NCI-H460 (cell line): Measurements from ENCODE around the gene HMG20B. TPM values are rescaled to one million over a fixed set of nuclear protein-coding genes. Genes with fewer than 3 reads are reported as not detected.
"Not testable (repeated sequence)": the region's sequence is repeated elsewhere in the genome, so short reads cannot be mapped to it uniquely, and the experiment has no call there.

Source experiments
- DNase-seq: peaks from one replicate; pipeline ENCODE4 v3.0.0-alpha.2; 2016; ENCODE audit warnings: low read depth; ENCODE audit errors: extremely low read depth
- polyA plus RNA-seq: library from polyadenylated mRNA; depleted of rRNA; stranded (reverse); fragments of >200 nt; gene quantifications from 2 replicates; pipeline ENCODE4 v1.2.3, GENCODE V29; 2014; cell fraction: nucleus; rRNA removed
- total RNA-seq: library from RNA; depleted of rRNA; stranded (reverse); fragments of >200 nt; shearing (Covaris generic); gene quantifications from 2 replicates; pipeline ENCODE4 v1.2.3, GENCODE V29; 2014; rRNA removed

Gene HMG20B
- 125 and 134 TPM in 2 replicates for total RNA-seq
- polyA plus RNA-seq, result 246 and 257 TPM in 2 replicates

DNA sequence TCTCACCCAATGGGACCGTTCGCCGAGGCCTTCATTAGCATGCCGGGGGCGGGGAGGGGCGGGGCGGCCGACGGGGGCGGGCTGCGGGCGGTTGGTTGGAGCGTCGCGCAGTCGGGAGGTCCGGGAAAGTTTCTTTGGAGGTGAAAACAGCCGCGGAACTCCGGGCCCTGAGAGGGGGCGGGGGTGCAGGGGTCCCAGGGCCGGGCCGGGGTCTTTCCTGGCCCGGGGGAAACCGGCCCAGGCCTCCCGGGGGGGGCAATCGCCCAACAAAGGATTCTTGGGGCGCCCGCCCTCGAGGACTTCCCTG is at the start of gene HMG20B:
TSS of gene HMG20B (plus strand) at position 90 of the 307 bp plus-strand sequence. CDS start 366 bp downstream, outside the sequence.
- no peak for DNase-seq

DNA sequence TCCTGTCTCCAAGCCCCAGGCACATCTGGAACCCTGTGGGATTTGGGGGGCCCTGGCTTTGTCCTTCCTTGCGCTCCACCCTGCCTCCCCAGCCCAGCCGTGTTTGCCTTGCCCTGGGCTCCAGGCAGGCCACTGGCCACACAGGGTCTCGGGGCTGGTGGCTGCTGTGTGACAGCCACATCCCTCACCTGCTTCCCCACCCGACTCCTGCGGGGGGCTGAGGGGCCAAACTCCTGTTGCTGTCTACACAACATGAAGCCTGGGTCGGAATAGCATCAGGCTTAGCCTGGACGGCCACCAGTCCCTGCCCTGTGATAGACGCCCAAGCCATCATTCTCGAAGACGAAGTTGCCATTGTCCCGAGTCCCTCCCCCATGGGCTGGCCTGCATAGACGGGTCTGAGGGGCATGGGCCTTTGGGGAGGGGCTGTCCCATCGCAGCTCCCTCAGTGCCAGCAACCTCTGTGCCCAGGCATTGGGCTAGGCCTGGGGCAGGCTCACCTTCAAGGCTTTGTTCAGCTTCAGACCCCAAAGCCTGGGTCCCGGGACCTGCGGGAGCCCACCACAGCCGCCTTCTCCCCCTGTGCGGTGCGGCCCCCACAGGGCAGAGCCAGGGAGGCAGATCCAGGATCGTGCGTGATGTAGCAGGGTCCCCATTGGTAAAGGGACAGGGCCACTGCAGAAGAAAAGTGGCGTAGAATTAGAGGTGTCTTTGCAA is 49.2 kb upstream of the HMG20B start:
- no peak for DNase-seq

DNA sequence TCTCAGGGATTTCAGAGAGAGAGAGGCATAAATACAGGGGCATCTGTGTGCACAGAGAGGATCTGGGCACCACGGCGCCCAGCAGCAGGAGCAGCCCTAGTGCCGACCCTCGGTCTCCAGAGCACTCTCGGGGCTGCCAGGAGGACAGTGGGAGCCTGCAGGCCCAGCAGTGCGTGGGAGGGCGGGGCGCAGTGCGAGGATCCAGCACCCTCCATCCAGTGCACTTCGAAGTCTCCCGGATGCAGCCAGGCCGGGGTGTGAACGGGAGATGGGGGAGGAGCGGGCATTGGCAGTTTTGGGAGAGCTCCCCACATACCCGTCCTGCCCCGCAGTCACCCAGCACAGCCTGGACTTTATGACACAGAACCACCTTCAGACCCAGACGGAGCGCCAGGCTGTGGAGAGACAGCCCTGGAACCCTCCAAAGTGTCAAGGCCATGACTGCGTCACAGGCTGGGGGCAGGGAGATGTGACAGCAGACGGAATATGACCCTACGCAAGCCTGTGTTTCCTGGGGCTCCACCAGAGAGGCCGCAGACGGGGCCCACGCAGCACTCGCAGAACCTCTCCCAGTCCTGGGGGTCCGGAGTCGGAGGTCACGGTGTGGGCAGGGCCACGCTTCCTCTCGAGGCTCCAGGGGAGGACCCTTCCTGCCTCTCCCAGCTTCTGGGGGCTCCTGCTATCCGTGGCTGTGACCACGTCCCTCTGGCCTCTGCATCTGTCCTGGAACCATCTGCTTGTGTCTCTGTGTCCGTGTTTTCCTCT is 48.5 kb upstream of the HMG20B start:
- DNase-seq, result no peak

GRCh38 chr19:3524904-3525451 is 47.8 kb upstream of the HMG20B start:
- DNase-seq, result no peak

- no peak for DNase-seq
Measured at GRCh38 chr19:3526507-3527237, 46.1 kb upstream of the HMG20B start.

- no peak for DNase-seq
Measured at GRCh38 chr19:3527238-3527910, 45.4 kb upstream of the HMG20B start.

- DNase-seq, result no peak
Measured at GRCh38 chr19:3528080-3528479, 44.7 kb upstream of the HMG20B start.

GRCh38 chr19:3528539-3529211 is 44.1 kb upstream of the HMG20B start:
- DNase-seq, result no peak

GRCh38 chr19:3529299-3529698 is 43.4 kb upstream of the HMG20B start:
- DNase-seq, result not testable (repeated sequence)

GRCh38 chr19:3530389-3530788 is 42.4 kb upstream of the HMG20B start:
- no peak for DNase-seq

GRCh38 chr19:3531716-3532115 is 41.0 kb upstream of the HMG20B start:
- DNase-seq, result no peak

DNA sequence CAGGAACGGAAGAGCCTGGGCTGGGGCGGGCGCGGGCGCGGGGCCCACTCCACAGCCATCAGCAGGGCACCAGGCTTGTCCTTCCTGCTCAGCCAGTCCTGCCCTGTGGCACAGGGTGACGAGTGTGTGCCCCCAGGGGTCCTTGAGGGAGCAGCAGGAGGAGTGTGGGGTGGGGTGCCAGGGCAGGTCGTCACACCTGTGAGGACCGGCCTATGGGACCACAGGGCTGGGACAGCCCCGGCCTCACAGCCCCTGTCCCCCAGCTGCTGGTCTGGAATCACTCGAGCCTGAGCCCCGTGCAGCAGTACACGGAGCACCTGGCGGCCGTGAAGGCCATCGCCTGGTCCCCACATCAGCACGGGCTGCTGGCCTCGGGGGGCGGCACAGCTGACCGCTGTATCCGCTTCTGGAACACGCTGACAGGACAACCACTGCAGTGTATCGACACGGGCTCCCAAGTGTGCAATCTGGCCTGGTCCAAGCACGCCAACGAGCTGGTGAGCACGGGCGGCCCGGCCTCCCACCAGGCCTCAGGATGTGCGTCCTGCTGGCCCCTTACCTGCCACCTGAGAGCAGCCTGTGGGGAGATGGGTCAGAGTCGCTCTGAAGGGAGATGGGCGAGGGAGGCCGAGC is 40.5 kb upstream of the HMG20B start:
- DNase-seq, result no peak

DNA sequence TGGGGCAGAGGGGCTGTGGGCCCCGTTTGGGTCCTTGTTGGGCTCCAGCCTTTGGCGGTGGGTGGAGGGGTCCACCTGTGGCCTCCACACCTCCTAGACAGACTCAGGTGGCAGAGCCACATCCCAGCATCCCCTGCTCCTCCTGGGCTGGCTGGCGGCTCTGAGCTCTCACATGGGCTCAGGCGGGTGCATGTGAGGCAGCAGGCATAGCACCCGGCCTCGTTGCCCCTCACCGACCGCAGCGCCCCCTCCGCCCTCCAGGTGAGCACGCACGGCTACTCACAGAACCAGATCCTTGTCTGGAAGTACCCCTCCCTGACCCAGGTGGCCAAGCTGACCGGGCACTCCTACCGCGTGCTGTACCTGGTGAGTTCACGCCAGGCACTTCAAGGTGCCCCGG is 39.7 kb upstream of the HMG20B start:
- DNase-seq, result no peak

DNA sequence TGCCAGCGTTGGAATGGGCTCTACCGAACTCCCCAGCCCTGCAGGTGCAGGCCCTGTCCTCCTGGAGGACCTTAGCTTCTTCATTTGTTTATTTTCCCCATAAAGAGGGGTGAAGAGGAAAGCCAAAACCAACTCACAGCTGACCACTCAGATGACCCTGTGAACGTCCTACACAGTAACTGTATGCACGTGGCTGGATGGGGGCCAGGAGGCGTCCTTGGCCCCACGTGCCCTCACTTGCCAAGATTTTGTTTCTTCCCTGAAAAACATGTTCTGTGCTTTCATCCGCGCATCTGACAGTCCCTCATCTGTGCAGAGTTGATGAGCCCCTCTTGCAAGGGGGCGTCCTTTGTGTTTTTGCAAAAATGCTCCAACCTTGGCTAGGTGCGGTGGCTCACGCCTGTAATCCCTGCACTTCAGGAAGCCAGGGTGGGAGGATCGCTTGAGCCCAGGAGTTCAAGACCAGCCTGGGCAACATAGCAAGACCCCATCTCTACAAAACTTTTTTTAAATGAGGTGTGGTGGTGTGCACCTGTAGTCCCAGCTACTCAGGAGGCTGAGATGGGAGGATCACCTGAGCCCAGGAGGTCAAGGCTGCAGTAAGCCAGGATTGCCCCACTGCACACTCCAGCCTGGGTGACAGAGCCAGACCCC is 39.1 kb upstream of the HMG20B start:
- DNase-seq, result no peak

GRCh38 chr19:3534375-3535234 is 38.1 kb upstream of the HMG20B start:
- no peak for DNase-seq

DNA sequence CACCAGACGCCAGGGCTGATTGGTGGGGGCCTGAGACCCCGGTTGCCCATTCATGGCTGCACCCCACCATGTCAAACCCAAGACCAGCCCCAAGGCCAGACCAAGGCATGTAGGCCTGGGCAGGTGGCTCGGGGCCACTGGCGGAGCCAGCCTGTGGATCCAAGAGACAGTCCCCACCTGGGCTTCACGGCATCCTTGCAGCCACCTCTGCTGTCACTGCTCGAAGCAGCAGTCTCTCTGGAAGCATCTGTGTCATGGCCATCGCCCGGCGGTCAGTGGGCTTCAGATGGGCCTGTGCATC is 37.6 kb upstream of the HMG20B start:
- DNase-seq, result no peak

DNA sequence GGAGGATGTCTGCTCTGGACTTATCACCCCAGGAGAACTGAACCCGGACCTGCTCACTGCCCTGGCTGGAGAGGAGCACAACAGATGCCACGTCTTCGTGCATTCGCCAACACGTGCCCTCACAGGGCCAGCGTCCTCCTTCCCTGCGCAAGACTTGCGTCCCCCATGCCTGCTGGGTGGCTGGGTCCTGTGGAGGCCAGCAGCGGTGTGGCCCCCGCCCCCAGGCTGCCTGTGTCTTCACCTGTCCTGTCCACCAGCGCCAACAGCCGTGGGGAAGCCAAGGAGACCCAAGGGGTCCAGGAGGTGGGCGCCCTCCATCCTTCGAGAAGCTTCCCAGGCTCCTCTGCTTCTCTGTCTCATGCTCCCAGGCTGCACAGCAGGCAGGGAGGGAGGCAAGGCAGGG is 37.2 kb upstream of the HMG20B start:
- no peak for DNase-seq

DNA sequence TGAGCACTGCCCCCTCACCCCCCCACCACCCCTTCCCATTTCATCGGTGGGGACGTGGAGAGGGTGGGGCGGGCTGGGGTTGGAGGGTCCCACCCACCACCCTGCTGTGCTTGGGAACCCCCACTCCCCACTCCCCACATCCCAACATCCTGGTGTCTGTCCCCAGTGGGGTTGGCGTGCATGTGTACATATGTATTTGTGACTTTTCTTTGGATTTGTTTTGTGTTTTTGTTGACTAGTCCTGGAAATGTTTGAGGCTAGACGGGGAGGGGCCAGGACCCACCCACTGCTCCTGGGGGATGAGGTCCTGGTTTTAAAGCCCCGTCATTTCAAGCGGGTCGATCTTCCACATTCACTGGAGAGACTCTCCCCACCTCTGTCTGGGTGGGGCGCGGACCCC is 36.8 kb upstream of the HMG20B start:
- DNase-seq, result no peak
